Measurements from ENCODE around the gene KRTAP5-6.

KRTAP5-6 gene

GRCh38 chr11:1691878-1692707 is 4.9 kb upstream of the KRTAP5-6 start:
- CTCF ChIA-PET: interaction anchor here (0.6 to 5.8 kb wide), 15 partner anchors 9 to 461 kb away, joined by 3 to 261 read pairs (median 7); partner anchors contain the start of gene SYT8
- TF ChIP-seq GLI2 (tag by site-specific recombination; IDR thresholded peaks at IDR 0.05; ENCODE audit: borderline replicate concordance, low read depth) (no peak), SCRT2 (tag by site-specific recombination; IDR thresholded peaks at IDR 0.05) (peak; percentile 53)
- Histone ChIP-seq H3K36me3 (ENCODE audit: control insufficient read depth in 2 of 2, insufficient read depth in 1 of 2, low read length in 2 of 2) (no peaks in the 10 kb centered on the region), H3K27ac (ENCODE audit: extremely low read depth, low read depth, low read length) (no peak overlapping the region), H3K4me3 (ENCODE audit: low read depth, low read length) (no peak overlapping the region), H3K4me1 (ENCODE audit: control insufficient read depth, insufficient read depth, low read length) (no peaks in the 10 kb centered on the region), H3K9me3 (ENCODE audit: control insufficient read depth, insufficient read depth, low read depth, low read length) (no peaks in the 10 kb centered on the region)
- POLR2A ChIA-PET: interaction anchor here (2.6 kb wide), 1 partner anchor 39 kb away, joined by 9 read pairs; no protein-coding TSS in a partner anchor

- Histone ChIP-seq H3K9me3 (ENCODE audit: control insufficient read depth, insufficient read depth, low read depth, low read length) (no peaks in the 10 kb centered on the region), H3K4me3 (ENCODE audit: low read depth, low read length) (no peak overlapping the region), H3K36me3 (ENCODE audit: control insufficient read depth in 2 of 2, insufficient read depth in 1 of 2, low read length in 2 of 2) (no peaks in the 10 kb centered on the region), H3K4me1 (ENCODE audit: control insufficient read depth, insufficient read depth, low read length) (no peaks in the 10 kb centered on the region), H3K27ac (ENCODE audit: extremely low read depth, low read depth, low read length) (no peak overlapping the region; the same call in 1 of the 2 replicates)
- ChIA-PET POLR2A (interaction anchor here (2.6 kb wide), 1 partner anchor 40 kb away, joined by 9 read pairs; no protein-coding TSS in a partner anchor), CTCF (interaction anchor here (0.6 to 5.8 kb wide), 37 partner anchors 9 to 460 kb away, joined by 3 to 261 read pairs (median 5); partner anchors contain the start of gene SYT8)
- TF ChIP-seq ZNF112 (tag by site-specific recombination; IDR thresholded peaks at IDR 0.05) (no peak), ZNF133 (tag by site-specific recombination; IDR thresholded peaks at IDR 0.05) (no peak), ZNF341 (tag by site-specific recombination; IDR thresholded peaks at IDR 0.05; ENCODE audit: low read depth) (no peak), ELK4 (IDR thresholded peaks at IDR 0.05; ENCODE audit: borderline replicate concordance, low read depth, low read length) (no peak), ZNF513 (tag by site-specific recombination; IDR thresholded peaks at IDR 0.05) (no peak), ZXDB (tag by site-specific recombination; IDR thresholded peaks at IDR 0.05) (0 out of 2 replicates have a peak, but pooled peaks have one; percentile 28), ZNF366 (tag by site-specific recombination; conservative IDR thresholded peaks at IDR 0.05) (no peak)
These were observed 4.2 kb upstream of the KRTAP5-6 start for GRCh38 chr11:1692708-1693326.

- peak overlapping the region; percentile 20 for H3K27ac ChIP-seq (ENCODE audit: extremely low read depth, low read depth, low read length)
- no peaks in the 10 kb centered on the region for H3K9me3 ChIP-seq (ENCODE audit: control insufficient read depth, insufficient read depth, low read depth, low read length)
- no peaks in the 10 kb centered on the region for H3K36me3 ChIP-seq (ENCODE audit: control insufficient read depth in 2 of 2, insufficient read depth in 1 of 2, low read length in 2 of 2)
- CTCF ChIA-PET: interaction anchor here (0.6 to 5.8 kb wide), 71 partner anchors 8 to 1895 kb away, joined by 3 to 261 read pairs (median 5); partner anchors contain the start of genes SYT8 and TNNI2
- no peaks in the 10 kb centered on the region for H3K4me1 ChIP-seq (ENCODE audit: control insufficient read depth, insufficient read depth, low read length)
- peak overlapping the region; percentile 35 for H3K4me3 ChIP-seq (ENCODE audit: low read depth, low read length)
- POLR2A ChIA-PET: interaction anchor here (0.9 to 2.6 kb wide), 6 partner anchors 19 to 458 kb away, joined by 3 to 16 read pairs (median 3); no protein-coding TSS in a partner anchor
- TF ChIP-seq ZNF148 (tag by site-specific recombination; IDR thresholded peaks at IDR 0.05; ENCODE audit: borderline replicate concordance) (no peak), ZBTB8A (tag by site-specific recombination; IDR thresholded peaks at IDR 0.05) (0 out of 2 replicates have a peak, but pooled peaks have one; percentile 19), HOXC10 (CRISPR knock-in tag; IDR thresholded peaks at IDR 0.05) (no peak), BCL11B (tag by site-specific recombination; IDR thresholded peaks at IDR 0.05; ENCODE audit: low read depth) (no peak), ZNF202 (tag by site-specific recombination; IDR thresholded peaks at IDR 0.05; ENCODE audit: borderline replicate concordance) (no peak), MEIS1 (CRISPR knock-in tag; IDR thresholded peaks at IDR 0.05; ENCODE audit: borderline replicate concordance) (no peak), ZNF670 (tag by site-specific recombination; IDR thresholded peaks at IDR 0.05; ENCODE audit: low read depth) (no peak), ZSCAN18 (tag by site-specific recombination; IDR thresholded peaks at IDR 0.05) (no peak), ZSCAN4 (tag by site-specific recombination; IDR thresholded peaks at IDR 0.05) (no peak), KLF7 (tag by site-specific recombination; IDR thresholded peaks at IDR 0.05; ENCODE audit: borderline replicate concordance) (no peak)
These were observed 3.5 kb upstream of the KRTAP5-6 start for GRCh38 chr11:1693327-1694063.
